GM12878 (cell line): Measurements from ENCODE around the gene NUCB1. TPM values are rescaled to one million over a fixed set of nuclear protein-coding genes. Genes with fewer than 3 reads are reported as not detected.

ENCODE experiments used
- ATAC-seq: fragments of 200-7000 bp; cut with Tn5 transposase; 3 replicates; pipeline ENCODE4 v1.9.1; 2020; ENCODE audit warnings: mild to moderate bottlenecking, moderate library complexity
- BruUV-seq: library from RNA; stranded (reverse); fragments of 400-500 nt; replicated peaks from 2 replicates; lab custom pipeline; 2021; lab: Mats Ljungman, UMichigan
- CTCF ChIA-PET: fragments of 300-600 bp; sonication (Branson Sonifier 250); formaldehyde crosslinking; extraction: SDS; loops from one replicate; lab custom pipeline; 2021; ENCODE audit warnings: inconsistent platforms; lab: Yijun Ruan, JAX
- POLR2A ChIA-PET: fragments of 350-600 bp; formaldehyde crosslinking; extraction: SDS; loops from one replicate; lab custom pipeline; 2021; ENCODE audit warnings: inconsistent platforms; lab: Charles Lee
- RAD21 ChIA-PET: fragments of 300-600 bp; sonication (Branson Sonifier 250); formaldehyde crosslinking; loops from one replicate; lab custom pipeline; 2023; ENCODE audit warnings: antibody characterized with exemption; ENCODE audit not compliant: unreplicated experiment; lab: Charles Lee
- SMC1A ChIA-PET: fragments of 300-600 bp; sonication (Branson Sonifier 250); formaldehyde crosslinking; loops from one replicate; lab custom pipeline; 2023; ENCODE audit not compliant: unreplicated experiment, uncharacterized antibody; lab: Charles Lee
- DNase-seq: peaks from one replicate; pipeline ENCODE4 v3.0.0-alpha.2; 2011; ENCODE audit warnings: low read depth, low spot score
- FAIRE-seq: peaks from 3 replicates; lab custom pipeline; 2011; peaks lifted over from hg19 to GRCh38; lab: Jason Lieb, UNC
- H2AFZ ChIP-seq: 2 replicates; pipeline ENCODE4 v1.6.0; 2011; ENCODE audit warnings: low read depth, low read length, control low read depth; ENCODE audit not compliant: control insufficient read depth
- H3K27ac ChIP-seq: 2 replicates; pipeline ENCODE4 v1.5.1; 2011; ENCODE audit warnings: control low read depth; ENCODE audit not compliant: control insufficient read depth, insufficient read depth
- H3K27me3 ChIP-seq, 2 experiments: replicated peaks in 1 of 2; 2 replicates each; pipeline versions ENCODE4 v1.6.0 to v1.6.1; 2011; ENCODE audit warnings: low read length in 1 of 2; ENCODE audit not compliant: control insufficient read depth in 2 of 2, insufficient read depth in 2 of 2
- H3K36me3 ChIP-seq, 2 experiments: 2 replicates each; pipeline ENCODE4 v1.5.1; 2011; ENCODE audit warnings: low read length in 1 of 2; ENCODE audit not compliant: control insufficient read depth in 2 of 2, insufficient read depth in 2 of 2
- H3K4me1 ChIP-seq: 2 replicates; pipeline ENCODE4 v1.6.1; 2011; ENCODE audit warnings: mild to moderate bottlenecking, low read length, moderate library complexity, mixed read lengths; ENCODE audit not compliant: control insufficient read depth, insufficient read depth
- H3K4me2 ChIP-seq: 2 replicates; pipeline ENCODE4 v1.6.0; 2011; ENCODE audit warnings: control low read depth; ENCODE audit not compliant: control insufficient read depth, insufficient read depth
- H3K4me3 ChIP-seq: fragments of 200-600 bp; sonication (generic); 2 replicates; pipeline ENCODE4 v1.5.1; 2016
- H3K79me2 ChIP-seq: 2 replicates; pipeline ENCODE4 v1.6.0; 2011; ENCODE audit warnings: low read length; ENCODE audit not compliant: control insufficient read depth, insufficient read depth
- H3K9ac ChIP-seq: 2 replicates; pipeline ENCODE4 v1.8.0; 2011; ENCODE audit warnings: low read length, control low read depth, mixed read lengths; ENCODE audit not compliant: control insufficient read depth, insufficient read depth
- H3K9me3 ChIP-seq: replicated peaks from 3 replicates; pipeline ENCODE4 v1.5.1; 2011; ENCODE audit warnings: mild to moderate bottlenecking, low read length; ENCODE audit not compliant: control insufficient read depth, insufficient read depth
- H4K20me1 ChIP-seq: 2 replicates; pipeline ENCODE4 v1.6.0; 2011; ENCODE audit not compliant: control insufficient read depth, insufficient read depth
- ATF2 ChIP-seq: IDR thresholded peaks from 2 replicates; pipeline ENCODE4 v1.6.1; 2012; ENCODE audit warnings: low read length, inconsistent platforms
- ATF3 ChIP-seq: IDR thresholded peaks from 2 replicates; pipeline ENCODE4 v1.6.1; 2011; ENCODE audit warnings: low read depth, mild to moderate bottlenecking, low read length, moderate library complexity, borderline replicate concordance; ENCODE audit errors: extremely low read depth
- BHLHE40 ChIP-seq, 2 experiments: fragments of 450-650 bp in 1 of 2; IDR thresholded peaks; 2 replicates each; pipeline ENCODE4 v1.6.1; 2011 to 2017; ENCODE audit warnings: low read depth in 2 of 2, borderline replicate concordance in 1 of 2, improper control_type of control experiment in 1 of 2, low read length in 1 of 2, mild to moderate bottlenecking in 1 of 2
- CREM ChIP-seq: IDR thresholded peaks from 2 replicates; pipeline ENCODE4 v1.6.1; 2014; ENCODE audit warnings: antibody characterized with exemption, low read depth
- E2F4 ChIP-seq: IDR thresholded peaks from 2 replicates; pipeline ENCODE4 v1.6.1; 2012; ENCODE audit warnings: low read depth, low read length, improper control_type of control experiment
- ELK1 ChIP-seq: IDR thresholded peaks from 2 replicates; pipeline ENCODE4 v1.6.1; 2012; ENCODE audit warnings: low read depth, low read length, improper control_type of control experiment
- IKZF1 ChIP-seq: fragments of 450-650 bp; conservative IDR thresholded peaks from 2 replicates; pipeline ENCODE4 v1.6.1; 2017; ENCODE audit warnings: antibody characterized with exemption, mild to moderate bottlenecking
- IRF5 ChIP-seq: fragments of 450-650 bp; IDR thresholded peaks from 2 replicates; pipeline ENCODE4 v1.6.1; 2017; ENCODE audit warnings: borderline replicate concordance
- MAX ChIP-seq: IDR thresholded peaks from 2 replicates; pipeline ENCODE4 v1.6.1; 2012; ENCODE audit warnings: low read depth, low read length, improper control_type of control experiment
- NR2F1 ChIP-seq: fragments of 450-650 bp; conservative IDR thresholded peaks from 2 replicates; pipeline ENCODE4 v1.6.1; 2017; ENCODE audit warnings: mild to moderate bottlenecking
- PML ChIP-seq: IDR thresholded peaks from 2 replicates; pipeline ENCODE4 v1.6.1; 2012; ENCODE audit warnings: low read length, inconsistent platforms
- SMC3 ChIP-seq: IDR thresholded peaks from 2 replicates; pipeline ENCODE4 v1.6.1; 2011; ENCODE audit warnings: low read length, improper control_type of control experiment, borderline replicate concordance
- SREBF1 ChIP-seq: IDR thresholded peaks from 2 replicates; pipeline ENCODE4 v1.6.1; 2012; ENCODE audit warnings: mild to moderate bottlenecking, low read length
- STAT3 ChIP-seq: IDR thresholded peaks from 2 replicates; pipeline ENCODE4 v1.6.1; 2011; ENCODE audit warnings: low read depth, low read length, improper control_type of control experiment
- TARDBP ChIP-seq: IDR thresholded peaks from 2 replicates; pipeline ENCODE4 v1.6.1; 2016; ENCODE audit warnings: borderline replicate concordance
- USF2 ChIP-seq: IDR thresholded peaks from 2 replicates; pipeline ENCODE4 v1.6.1; 2011; ENCODE audit warnings: low read depth, low read length, improper control_type of control experiment, borderline replicate concordance
- ZZZ3 ChIP-seq: IDR thresholded peaks from 2 replicates; pipeline ENCODE4 v1.6.1; 2011; ENCODE audit warnings: low read depth; ENCODE audit not compliant: control insufficient read depth, insufficient read length
- WGBS: methylation state at CpG from one replicate; pipeline ENCODE4 v1.1.6; 2016; ENCODE audit warnings: low lambda C conversion rate; ENCODE audit not compliant: insufficient replicate concordance, insufficient coverage; ENCODE audit errors: missing lambda C conversion rate; 5-methylcytosine and 5-hydroxymethylcytosine counted together
- in situ Hi-C: fragments of 300-500 bp; cut with MboI; formaldehyde crosslinking; loops from 9 replicates; pipeline ENCODE4 v1.14.3; 2018; ENCODE audit warnings: mixed read lengths
- intact Hi-C: fragments of 100-400 bp; cut with micrococcal nuclease; formaldehyde crosslinking; loops from one replicate; pipeline ENCODE4 v1.14.2; 2022; ENCODE audit not compliant: unreplicated experiment
- polyA plus RNA-seq, 11 experiments: library from polyadenylated mRNA; depleted of rRNA in 4 of 11; unstranded in 6 of 11; stranded (reverse) in 5 of 11; fragments of >200 nt; fragmentation: Nextera tagmentation in 4 of 11; fragmentation: Illumina TruSeq in 1 of 11; extraction: Ambion mirVana in 4 of 11; extraction: Trizol in 1 of 11; gene quantifications; 1 replicate in 1 of 11; 2 replicates in 10 of 11; pipeline versions ENCODE4 v1.2.1 to v1.2.3, GENCODE V29; 2011 to 2016; ENCODE audit warnings: inconsistent platforms in 2 of 11, missing spikeins in 2 of 11, low read depth in 1 of 11
- total RNA-seq, 4 experiments: library from RNA; depleted of rRNA in 3 of 4; stranded (reverse); fragments of >200 nt in 3 of 4; fragmentation: Illumina TruSeq in 1 of 4; extraction: Trizol in 1 of 4; gene quantifications; 2 replicates each; pipeline versions ENCODE4 v1.2.1 to v1.2.3, GENCODE V29; 2013 to 2021

The NUCB1 gene
- total and polyA plus RNA-seq, 10 of the 15 experiments (the other 5 are each of a cell fraction or from before 2014, with no cell fraction given), result 1.8 to 112 (median 44.5) TPM

- no peak overlapping the region for H2AFZ ChIP-seq
- in situ Hi-C loops, result no loop called here
- H3K4me1 ChIP-seq, result peaks cover 13% of the 10 kb centered on the region
- DNase-seq (no peak), FAIRE-seq (no peak), ATAC-seq (peak; percentile 73)
- intact Hi-C loops, result no loop called here
- POLR2A ChIA-PET, result no interaction called here
- TSS peak; percentile 43 for BruUV-seq
- H3K27ac ChIP-seq, result no peak overlapping the region
- no peaks in the 10 kb centered on the region for H4K20me1 ChIP-seq
- H3K36me3 ChIP-seq, result peaks cover 10 to 25% of the 10 kb centered on the region in 2 experiments
- no peaks in the 10 kb centered on the region for H3K79me2 ChIP-seq
- CTCF ChIA-PET, result no interaction called here
- H3K4me2 ChIP-seq, result no peak overlapping the region
- RAD21 ChIA-PET, result no interaction called here
- SMC1A ChIA-PET, result interaction anchor here (1.2 kb wide), 1 partner anchor 12 kb away, joined by 4 read pairs; no protein-coding TSS in a partner anchor
- no peak overlapping the region for H3K4me3 ChIP-seq
- H3K9ac ChIP-seq, result no peak overlapping the region
- no peaks in the 10 kb centered on the region; the same call in 1 of the 3 replicates for H3K9me3 ChIP-seq
- WGBS, result 98% methylated on average over 9 of the region's 9 CpGs
- H3K27me3 ChIP-seq, result no peaks in the 10 kb centered on the region
- TF ChIP-seq PML, result no peak
- peak; percentile 77; the same call in 1 of the 2 replicates for TF ChIP-seq TARDBP
- peak; percentile 55 for TF ChIP-seq IKZF1
- TF ChIP-seq STAT3, result no peak
- no peak for TF ChIP-seq BHLHE40 (IDR thresholded peaks at IDR 0.05; ENCODE audit: borderline replicate concordance in 1 of 2, low read depth in 2 of 2, low read length in 1 of 2)
- no peak for TF ChIP-seq USF2
- no peak for TF ChIP-seq SMC3
- TF ChIP-seq ATF2, result no peak
- TF ChIP-seq SREBF1, result no peak; the same call in 1 of the 2 replicates
- no peak for TF ChIP-seq NR2F1
- TF ChIP-seq IRF5, result no peak
- no peak for TF ChIP-seq ZZZ3
- TF ChIP-seq ATF3, result 0 out of 2 replicates have a peak, but pooled peaks have one; percentile 11
- no peak for TF ChIP-seq MAX
- TF ChIP-seq CREM, result peak; percentile 47; the same call in 1 of the 2 replicates
- no peak for TF ChIP-seq ELK1
- no peak for TF ChIP-seq E2F4
These were observed 13.2 kb downstream of the NUCB1 start for GRCh38 chr19:48913114-48913889.
